Measurements from ENCODE around the gene USE1.

The USE1 gene

DNA sequence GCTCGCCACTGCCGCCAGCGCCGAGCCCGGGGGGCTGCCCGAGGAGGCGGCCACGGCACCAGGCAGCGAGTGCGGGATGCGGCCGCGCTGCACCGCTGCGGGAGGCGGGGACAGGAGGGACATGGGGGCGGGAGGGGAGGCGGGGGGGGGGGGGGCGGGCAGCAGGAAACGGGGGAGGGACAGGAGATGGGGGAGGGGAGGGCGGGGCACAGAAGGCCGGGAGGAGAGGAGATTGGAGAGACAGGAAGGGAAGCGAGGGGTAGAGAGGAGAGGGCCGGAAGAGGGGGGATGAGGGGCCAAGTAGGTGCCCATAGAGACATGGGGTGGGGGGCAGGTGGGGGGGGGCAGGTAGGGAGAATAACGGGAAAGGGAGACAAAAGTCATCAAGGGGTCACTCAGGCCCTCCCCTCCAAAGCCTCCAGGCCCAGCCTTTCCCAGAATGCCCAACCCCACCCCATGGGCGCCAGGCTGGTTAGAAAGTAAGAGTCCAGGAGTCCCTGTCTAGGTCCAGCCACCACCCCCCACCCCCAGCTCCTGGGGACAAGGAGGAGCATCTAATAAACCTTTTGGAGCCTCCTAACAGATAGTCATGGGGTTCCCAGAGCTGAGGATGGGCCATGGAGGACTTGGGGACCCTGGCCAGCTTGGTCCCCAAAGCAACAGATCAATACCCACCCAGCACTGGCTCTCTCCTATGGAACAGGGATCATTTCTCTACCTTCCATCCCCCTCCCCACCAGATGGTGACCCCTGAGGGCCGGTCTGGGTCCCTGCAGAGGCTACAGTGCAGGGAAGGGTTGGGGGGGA is 21.0 kb downstream of the USE1 start:
- peak; percentile 85 for DNase-seq

DNA sequence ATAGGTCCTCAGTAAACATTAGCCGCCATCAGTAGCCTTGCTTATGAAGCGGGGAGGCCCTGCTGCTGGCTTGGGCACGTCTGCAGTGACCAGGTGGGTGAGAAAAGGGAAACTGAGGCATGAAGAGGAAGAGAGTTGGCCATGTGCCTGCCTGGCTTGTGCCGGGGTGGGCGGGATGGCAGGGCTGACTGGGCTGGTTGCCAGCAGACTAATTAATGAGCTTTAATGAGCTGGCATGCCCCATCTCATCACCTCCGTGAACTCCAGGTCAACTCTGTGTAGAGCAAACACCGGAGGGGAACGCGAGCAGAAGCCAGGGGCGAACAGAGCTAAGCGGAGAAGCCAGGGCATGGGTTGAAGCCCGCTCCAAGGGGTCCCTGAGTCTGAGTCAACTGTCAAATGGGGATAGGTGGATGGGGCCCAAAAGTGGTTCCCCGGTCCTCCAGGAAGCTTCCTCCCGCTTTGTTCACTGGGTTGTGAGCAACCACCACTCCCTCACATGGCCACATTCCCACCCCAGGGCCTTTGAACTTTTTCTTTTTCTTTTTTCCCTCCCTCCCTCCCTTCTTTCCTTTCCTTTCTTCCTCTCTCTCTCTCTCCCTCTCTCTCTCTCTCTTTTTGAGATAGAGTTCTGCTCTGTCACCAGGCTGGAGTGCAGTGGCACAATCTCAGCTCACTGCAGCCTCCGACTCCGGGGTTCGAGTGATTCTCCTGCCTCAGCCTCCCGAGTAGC is 21.8 kb downstream of the USE1 start:
- no peak for DNase-seq

DNA sequence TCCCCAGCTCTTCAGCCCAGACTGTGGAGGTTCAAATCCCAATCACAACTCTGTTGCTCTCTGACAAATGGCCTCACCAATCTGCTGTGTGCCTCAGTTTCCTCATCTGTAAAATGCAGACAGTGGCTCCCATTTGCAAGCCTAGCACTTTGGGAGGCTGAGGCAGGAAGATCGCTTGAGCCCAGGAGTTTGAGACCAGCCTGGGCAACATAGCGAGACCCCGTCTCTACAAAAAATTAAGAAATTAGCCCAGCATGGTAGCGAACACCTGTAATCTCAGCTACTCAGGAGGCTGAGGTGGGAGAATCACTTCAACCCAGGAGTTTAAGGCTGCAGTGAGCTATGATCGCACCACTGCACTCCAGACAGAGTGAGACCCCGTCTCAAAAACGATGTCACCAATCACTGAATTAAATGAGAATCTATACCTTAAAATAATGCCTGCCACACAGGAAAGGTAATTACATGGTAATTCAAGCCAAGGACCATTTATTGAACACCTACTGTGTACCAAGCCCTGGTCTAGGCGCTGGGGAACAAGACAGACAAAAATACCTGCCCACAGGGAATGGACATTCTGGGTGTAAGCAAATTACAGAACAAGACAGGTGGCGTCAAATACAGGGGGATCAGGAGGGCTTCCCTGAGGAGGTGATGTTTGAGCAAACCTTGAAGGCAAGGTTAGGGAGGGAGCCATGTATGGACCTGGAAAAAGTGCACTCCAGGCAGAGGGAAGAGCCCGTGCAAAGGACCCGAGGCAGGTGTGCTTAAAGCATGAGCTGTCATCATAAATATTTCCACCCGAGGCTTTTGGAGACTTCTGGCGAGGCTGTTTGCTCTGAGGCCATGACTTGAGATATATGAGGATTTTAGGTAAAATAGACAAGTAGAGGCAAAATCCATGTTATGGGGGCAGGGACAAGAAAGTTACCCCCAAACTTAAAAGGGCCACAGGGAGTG is 22.9 kb downstream of the USE1 start:
- no peak for DNase-seq

DNA sequence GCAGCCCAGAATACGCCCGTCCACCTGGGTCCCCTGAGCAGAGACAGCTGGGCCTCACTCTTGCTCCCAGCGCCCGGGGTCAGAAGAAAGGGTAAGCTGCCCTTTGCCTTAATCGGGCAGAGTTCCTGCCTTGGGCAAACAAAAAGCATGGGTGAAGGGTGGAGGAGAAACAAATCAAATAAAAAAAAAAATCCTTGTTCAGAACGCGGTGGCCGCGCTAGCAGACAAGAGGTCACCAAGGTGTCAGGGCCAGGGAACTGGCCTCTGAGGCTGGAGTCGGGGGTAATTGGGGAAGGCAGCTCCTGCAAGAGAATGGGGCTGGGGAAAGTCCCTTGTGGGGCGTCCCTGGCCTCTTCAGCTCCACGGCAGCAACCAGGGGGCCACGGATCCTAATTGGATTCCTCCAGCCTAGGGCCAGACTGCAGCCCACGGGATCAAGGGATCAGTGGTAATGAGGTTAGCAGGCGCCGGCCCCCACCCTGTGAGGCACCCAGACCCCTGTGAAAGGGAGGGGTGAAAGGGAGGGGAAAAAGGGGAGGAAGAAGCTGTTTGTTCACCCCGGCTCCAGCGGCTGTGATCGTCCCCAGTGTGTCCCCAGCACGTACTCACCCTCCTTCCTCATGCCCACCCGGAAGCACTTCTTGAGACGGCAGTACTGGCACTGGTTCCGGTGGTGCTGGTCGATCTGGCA is 25.1 kb downstream of the USE1 start:
- DNase-seq = peak; percentile 66

DNA sequence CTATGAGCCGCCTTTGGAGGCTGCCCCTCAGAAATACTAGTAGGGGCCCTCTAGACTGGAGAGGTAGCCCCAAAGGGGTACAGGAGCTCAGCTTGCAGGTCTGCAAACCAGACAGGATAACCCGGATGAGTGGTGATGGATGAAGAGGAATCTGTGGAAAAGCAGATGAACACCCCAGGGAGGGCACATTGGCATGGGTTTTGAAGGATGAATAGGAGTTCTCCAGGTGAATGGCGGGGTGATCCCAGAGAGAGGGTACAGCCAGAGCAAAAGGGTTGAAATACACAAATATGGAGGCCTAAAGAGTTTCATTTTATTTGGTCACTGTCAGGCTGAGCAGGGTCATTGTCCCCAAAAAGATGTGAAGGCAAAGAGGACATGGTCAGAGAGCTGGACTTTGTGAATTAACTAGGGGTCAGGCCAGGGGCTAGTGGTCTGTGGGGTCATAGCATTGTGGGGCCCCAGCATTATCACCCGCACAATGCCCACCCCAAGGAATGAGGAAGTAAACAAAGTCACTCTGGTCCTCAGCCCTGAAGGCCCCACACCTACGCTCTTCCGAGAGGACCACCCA is 25.8 kb downstream of the USE1 start:
- DNase-seq = no peak

DNA sequence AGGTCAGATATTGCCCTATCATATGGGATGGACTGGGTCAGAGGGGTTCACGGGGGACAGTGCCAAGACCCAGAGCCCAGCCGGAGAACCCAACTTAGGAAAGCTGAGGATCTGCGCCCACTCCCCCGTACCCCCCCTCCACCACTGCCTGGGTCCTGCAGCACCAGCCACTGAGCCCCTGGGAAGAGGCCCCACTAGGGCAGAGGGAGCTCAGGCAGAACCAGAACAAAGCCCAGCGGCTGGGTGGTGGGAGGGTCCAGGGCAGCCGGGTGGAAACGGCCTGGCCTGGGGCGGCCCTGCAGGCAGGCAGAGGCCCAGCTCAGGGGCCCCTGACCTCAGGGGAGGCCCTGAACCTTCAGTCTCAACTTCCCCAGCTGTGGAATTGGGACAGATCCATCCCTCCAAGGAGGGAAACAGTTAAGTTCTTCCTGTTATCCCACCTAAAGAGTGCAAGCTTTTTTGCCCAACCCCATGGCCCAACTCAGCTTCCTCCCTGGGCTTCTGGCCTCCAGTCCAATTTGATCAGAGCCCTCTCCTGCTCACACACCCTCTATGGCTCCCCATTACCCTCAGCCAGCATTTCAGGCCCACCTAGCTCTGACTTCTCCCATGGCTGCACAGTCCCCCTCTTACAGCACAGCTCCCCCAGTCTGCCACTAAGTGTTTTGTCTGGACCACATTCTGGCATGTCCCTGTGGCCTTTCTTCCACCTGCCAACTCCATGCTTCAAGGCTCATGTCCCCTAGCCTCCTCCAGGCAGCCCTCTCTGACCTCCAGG is 27.5 kb downstream of the USE1 start:
- DNase-seq = no peak

DNA sequence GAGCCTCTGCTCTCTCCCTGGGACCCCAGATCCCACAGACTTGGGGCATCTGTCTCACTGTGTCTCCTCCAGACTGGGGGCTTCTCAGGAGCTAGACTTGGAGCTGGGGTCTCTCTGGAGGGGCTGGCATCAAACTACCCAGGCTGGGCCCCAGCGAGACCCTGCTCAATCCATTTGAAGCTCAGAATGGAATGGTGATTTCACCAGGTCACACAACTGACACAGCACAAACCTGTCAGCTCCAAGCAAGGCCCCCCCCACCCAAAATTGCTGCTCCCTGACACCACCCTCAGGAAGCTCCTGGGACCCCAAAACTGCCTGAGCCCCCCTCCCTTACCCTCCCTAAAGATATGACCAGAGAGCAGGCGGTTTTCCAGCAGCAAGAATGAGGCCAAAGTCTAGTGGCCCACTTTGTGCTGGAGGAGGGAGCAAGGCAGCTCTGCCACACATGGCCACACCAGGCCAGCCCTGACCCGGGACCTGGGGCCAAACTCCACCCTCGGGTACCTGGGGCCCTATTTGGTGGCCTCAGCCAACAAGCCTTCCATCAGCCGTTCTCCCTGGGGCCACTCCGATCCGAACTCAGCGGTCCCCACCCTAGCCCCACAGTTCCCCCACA is 28.2 kb downstream of the USE1 start:
- DNase-seq = peak; percentile 30

DNA sequence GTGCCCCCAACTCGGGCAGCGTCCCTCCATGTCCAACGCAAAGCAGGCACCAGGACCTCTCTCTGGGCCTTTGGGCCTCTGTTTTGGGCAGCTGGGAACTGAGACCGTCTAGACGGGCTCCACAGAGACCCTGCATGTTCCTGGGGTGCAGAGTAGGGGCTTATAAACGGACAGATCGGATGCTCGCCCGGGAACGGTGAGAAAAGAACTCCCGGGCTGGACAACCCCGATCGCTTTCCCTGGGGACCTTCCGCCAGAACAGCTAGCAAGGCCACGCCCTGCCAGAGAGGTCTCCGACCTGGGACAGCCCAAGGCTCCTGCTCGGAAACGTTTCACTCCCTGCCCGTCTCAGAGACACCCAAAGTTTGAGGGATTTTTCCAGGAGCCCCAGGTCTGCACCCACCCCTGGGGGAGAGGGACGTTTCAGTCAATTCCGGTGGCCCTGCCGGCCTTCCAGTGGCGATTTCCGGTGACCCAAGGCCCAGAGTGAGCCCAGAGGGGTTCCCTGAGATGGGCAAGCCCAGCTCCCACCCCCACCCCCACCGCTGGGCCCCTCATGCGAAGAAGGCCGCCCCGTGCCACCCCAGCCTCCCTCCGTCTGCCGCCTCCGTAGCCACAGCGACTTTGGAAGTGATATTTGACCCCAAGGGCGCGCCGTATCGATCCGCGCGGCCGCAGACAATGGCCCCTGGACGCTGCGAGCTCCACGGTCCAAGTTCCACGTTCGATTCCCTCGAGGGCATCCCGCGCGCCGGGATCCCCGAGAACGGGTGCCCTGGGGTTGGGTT is 28.9 kb downstream of the USE1 start:
- DNase-seq = peak; percentile 63

DNA sequence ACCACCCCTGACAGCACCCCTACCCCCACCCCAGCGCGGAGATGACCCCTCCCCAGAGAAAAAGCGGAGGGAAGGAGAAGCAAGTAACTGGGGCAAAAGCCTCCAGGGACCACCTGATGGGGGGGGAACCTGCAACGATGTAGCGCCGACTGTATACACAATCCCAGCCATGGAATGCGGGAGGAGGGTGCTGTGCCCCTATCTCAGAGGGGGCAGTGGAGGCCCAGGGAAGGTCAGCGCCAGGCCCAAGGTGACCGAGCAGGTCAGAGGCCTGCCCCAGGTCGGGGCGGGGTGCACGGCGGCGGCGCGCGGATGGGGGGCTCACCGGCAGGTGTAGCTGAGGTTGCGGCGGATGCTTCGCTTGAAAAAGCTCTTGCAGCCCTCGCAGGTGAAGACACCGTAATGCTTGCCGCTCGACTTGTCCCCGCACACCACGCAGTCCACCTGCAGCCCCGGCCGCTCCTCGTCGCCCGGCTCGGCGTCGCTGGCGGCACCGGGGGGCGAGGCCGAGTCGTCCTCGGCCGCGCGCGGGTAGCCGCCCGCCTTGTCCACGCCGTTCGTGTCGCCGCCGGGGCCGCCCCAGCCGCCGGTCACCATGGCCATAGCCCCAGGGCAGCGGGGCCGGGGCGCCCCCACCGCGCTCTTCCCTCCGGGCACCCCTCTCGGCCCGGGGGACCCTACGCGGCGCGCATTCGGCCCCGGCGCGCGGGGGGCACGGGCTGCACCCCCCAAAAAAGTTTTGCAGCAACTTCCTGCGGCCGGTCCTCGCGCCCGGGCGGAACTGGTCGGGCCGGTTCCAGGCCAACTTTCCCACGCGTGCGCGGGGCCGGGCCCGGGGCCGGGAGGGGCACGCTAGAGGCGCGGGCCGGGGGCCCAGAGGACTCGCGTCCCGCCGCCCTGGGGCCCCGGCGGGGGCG is 29.7 kb downstream of the USE1 start:
- peak; percentile 61 for DNase-seq

DNA sequence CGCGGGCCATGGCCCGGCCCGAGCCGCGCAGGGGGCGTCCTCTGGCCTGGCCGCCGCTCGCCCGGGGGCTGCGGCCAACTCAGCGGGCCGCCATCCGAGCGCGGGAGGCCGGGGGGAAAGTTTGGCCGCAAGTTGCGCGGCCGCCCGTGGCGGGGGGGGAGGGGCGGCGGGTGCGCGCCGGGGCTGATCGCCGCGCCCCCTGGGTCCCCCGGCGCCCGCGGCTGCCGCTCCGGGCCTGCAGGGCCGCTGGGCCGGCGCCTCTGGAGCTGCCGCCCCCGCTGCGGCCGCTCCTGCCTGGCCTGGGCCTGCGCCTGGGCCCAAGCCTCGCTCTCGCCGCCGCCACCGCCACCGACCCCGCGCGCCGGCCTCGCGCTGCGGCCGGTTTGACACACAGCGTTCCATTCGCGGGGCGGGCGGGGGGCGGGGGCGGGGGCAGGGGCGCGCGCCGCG is 30.4 kb downstream of the USE1 start, which contains the start of gene NR2F6:
Gene NR2F6 (minus strand): TSS at position 385 of the 450 bp plus-strand sequence. CDS start 699 bp downstream, outside the sequence.
- no peak for DNase-seq

DNA sequence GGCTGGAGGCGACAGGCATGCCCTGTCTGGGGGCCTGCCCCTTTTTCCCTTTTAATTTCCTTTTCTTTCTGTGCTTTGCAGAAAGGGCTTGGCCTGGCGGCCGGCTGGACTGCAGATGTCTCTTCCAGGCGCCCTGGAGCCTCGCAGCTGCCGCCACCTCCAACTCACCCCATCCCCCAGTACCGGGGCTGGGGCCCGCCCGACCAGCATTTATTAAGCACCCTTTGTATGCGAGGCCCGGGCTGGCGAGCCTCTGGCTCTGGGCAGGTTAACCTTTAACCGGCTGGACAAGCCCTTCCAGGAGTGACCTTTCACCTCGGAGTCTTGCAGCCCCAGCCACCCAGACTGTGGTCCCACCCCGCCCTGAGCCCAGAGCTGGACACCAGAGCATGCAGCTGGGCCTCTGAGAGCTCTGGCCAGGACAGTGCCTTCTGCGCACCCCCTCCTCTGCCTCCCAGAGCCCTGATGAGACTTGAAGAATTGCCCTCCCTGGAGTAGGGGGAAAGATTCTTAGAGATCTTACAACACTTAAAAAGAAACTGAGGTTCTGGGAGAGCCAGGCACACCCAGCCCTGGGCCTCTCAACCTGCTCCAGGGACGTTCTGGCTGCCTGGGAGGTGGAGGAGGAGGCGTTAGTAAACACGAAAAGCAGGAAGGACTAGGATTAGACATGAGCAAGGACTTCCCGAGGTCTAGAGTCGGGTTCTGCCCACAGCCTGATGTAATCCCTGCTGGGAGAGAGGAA is 31.7 kb downstream of the USE1 start:
- DNase-seq = peak; percentile 85

DNA sequence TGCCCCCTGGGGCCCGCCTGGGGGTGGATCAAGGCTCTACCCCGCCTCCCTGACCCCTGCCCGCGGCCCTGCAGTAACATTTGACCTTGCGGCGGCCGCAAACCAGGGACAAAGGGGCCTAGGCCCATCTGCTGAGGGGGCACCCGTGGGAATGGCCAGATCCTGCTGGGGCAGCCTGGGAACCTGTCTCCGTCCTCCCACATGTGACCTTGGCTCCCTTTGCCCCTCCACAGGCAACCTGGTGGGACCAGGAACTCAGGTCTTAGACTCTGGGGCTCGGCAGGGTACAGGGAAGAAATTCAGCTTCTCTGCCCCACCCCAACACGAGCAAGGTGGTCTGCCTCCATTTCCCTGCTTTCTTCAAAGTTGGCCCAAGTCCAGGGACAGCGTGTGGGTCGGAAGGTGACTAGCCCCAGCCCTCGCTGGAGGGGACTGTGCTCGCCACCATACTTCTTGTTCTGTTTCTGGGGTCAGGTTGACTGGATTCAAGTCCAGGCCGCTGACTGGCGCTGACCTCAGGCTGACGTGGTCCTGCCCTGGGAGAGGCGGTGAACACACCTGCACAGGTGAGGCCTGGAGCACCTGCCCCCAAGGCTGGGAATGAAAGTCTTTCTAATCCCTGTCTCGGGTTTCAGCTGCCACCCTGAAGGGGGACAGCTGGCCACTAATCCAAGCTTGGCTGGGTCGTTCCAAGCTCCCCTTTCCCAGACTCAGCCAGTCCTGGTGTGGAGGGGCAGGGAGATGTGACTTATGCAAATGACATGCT is 33.0 kb downstream of the USE1 start:
- DNase-seq = peak; percentile 97

DNA sequence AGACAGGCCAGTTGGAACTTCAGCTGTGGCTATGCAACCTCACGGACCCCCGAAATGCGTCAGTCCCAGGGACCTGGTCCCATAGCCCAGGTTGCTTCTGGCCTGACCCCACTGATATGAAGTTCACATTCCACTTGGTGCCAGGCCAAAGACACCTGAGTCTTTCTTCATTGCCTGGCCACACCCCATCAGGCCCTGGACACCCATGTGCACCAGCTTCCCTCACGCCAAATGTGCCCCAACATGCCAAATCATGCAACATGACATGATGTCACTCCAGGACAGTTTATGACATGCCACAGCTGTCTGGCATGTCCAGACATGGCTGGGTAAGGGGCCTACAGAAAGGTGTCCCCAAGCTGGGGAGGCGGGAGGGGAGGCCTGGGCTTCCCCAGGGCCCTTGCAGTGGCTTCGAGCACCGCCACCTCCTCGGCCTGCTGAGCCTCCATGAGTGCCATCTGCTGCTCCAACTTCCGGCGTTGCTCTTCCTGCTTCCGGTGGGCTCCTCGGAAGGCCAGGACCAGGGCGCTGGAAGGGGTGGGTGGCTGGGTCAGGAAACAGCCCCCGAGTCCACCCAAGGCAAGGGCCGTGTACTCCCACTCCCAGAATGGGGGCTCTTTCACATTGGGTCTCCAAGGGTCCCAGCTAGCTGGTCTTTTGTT is 34.9 kb downstream of the USE1 start:
- no peak for DNase-seq

DNA sequence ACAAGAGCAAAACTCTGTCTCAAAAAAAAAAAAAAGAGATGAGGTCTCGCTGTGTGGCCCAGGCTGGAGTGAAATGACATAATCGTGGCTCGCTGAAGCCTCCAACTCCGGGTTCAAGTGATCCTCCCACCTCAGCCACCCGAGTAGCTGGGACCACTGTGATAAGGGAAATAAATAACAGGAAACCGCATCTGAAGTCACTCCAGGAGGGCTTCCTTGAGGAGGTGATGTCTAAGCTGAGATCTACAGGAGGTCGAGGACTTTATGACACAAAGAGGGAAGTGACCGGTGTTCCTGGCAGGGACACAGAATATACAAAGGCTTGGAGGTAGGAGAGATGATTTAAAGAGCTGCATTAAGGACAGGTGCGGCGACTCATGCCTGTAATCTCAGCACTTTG is 39.5 kb downstream of the USE1 start:
- no peak for DNase-seq

DNA sequence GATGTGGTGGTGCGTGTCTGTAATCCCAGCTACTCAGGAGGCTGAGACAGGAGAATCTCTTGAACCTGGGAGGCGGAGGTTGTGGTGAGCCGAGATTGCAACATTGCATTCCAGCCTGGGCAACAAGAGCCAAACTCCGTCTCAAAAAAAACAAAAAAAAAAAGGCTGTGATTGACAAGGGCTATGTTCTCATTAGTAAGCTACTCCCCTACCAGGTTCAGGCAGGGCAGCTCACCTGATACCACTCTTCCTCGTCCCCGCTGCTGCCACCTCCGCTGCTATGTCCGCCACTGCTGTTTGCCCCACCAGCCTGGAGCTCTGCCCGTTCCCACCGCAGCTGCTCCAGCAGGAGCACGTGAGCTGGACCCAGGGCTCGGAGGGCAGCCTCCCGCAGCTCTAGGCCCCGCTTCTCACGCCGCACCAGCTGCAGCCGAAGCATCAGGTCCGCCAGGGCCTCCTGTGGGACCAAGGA is 40.0 kb downstream of the USE1 start:
- peak; percentile 31 for DNase-seq

DNA sequence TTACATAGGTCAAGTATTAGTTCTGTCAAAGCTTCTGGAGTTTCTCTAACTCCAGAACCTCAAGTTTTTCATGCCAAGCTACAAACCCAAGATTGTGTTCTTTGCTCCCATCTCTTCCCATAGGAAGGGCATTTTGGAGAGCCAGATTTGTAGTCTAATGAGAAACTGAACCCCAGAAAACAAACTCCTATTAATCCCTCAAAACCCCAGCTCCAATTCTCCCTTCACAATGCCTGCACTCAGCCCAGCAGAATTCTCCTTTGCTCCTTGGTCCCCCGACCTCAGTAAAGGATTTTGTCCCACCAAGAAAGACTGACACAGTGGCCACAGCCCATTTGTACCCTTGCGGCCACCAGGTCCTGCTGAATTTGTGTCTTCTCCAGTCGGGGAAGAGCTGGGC is 41.0 kb downstream of the USE1 start:
- DNase-seq = no peak
